GM12874 (cell line): Measurements from ENCODE around the gene NUP205.

Experiments used
- CTCF ChIP-seq: IDR thresholded peaks from 2 replicates; pipeline ENCODE4 v1.5.1; 2011; ENCODE audit warnings: low read depth, mild to moderate bottlenecking, control low read depth, low read length, moderate library complexity; ENCODE audit not compliant: insufficient read depth

NUP205 gene

DNA sequence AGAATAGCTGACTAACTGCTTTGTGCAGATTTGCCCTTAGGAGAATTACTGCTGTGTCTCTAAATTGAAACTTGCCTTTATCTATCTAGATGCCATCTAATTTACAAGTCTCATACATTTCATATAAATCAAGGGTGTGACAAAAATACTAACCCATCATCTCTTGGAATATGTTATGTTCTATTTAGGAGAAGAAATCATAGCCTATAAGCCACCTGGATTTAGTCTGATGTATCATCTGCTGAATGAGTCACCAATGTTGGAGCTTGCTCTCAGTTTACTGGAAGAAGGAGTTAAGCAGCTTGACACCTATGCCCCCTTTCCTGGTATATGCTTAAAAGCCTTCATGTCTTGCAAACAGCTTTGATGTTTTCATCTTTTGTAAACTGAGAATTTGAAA lies 43.5 kb downstream of the NUP205 start:
- no peak for TF ChIP-seq CTCF

DNA sequence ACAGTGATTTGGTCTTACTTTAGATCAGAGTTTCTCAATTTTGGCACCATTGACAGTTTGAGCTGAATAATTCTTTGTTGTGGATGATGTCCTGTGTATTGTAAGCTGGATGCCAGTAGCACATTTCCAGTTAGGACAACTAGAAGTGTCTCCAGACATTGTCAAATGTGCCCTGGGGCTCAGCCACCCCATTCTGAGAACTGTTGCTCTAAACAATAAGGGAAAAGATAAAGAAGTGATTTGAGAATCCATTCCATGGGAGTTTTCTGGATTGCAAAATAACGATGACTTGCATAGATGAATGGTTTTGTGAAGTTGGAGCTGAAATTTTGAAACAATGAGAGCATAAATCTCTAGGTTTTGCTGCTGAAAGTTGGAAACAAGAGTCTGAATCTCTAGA lies 44.6 kb downstream of the NUP205 start:
- TF ChIP-seq CTCF = no peak

DNA sequence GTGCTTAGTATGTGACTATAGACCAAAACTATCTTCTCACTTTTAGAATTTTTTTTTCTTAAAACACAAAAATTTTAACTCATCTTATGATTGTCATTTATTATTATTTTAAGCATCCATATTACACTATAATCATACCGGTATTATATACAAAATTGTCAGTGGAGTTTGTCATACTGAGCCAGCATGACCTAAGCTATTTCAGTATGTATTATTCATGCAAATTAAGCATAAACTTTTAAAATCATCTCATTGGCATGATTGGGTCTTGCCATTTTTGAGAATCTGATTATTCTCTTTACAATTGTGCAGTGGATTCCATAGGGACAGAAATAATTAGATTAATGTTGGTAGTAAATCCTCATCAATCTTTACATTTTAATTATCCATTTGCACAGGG lies 58.4 kb downstream of the NUP205 start:
- TF ChIP-seq CTCF = no peak

DNA sequence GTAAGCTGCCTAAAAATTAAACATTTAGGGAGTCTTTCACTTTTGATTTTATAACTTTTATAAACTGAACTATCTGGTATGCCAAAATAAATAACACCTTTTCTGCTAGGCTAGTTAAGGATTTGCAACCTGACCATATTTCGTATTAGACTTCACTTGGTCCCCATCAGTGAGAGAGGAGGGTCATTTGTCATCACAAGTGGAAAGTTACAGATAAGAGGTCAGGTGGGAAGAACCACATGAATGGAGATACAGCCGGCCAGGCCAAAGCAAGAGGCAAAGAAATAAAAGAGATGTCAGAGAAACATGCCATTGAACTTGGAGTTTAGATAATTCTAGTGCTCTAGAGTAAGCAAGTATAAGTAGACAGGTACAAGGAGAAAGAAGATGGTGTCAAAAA lies 60.1 kb downstream of the NUP205 start:
- no peak for TF ChIP-seq CTCF

GRCh38 chr7:135618510-135618909 lies 60.8 kb downstream of the NUP205 start:
- no peak for TF ChIP-seq CTCF

DNA sequence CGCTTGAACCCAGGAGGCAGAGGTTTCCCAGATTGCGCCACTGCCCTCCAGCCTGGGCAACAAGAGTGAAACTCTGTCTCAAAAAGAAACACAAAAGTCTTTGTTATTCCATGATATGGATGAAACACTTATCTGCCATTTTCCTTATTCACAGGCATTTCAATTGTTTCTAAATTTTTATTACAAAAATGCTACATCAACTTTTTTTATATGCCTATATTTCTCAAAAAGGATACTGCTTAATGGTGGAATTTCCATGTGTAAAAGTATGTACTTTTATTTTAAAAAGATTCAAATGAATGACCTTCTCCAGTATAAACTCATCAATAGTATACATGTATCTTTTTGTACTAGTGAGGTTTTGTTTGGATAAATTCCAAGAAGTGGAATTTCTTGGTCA lies 62.7 kb downstream of the NUP205 start:
- no peak for TF ChIP-seq CTCF

GRCh38 chr7:135620980-135621850 lies 63.5 kb downstream of the NUP205 start:
- peak; percentile 60; the same call in 1 of the 2 replicates for TF ChIP-seq CTCF
